ENCODE data around the gene TSC2. TPM values are rescaled to one million over a fixed set of nuclear protein-coding genes. Genes with fewer than 3 reads are reported as not detected.

The TSC2 gene
- total and polyA plus RNA-seq, 2 experiments from 2014 or later: 41.8 to 78.7 TPM

DNA sequence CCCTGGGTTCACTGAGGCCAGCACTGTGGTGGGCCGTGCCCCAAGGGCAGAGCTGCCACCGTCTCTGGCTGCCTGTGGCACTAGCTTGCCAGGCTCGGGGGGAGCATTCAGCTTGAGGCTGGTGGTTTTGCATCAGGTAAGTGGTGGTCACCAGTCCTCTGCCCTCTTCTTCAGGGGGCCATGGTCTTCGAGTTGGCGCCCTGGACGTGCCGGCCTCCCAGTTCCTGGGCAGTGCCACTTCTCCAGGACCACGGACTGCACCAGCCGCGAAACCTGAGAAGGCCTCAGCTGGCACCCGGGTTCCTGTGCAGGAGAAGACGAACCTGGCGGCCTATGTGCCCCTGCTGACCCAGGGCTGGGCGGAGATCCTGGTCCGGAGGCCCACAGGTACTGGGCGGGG lies 32.2 kb downstream of the TSC2 start:
- Histone ChIP-seq H3K4me1 (ENCODE audit: insufficient read depth) (no peaks in the 10 kb centered on the region), H3K4me2 (no peak overlapping the region), H3K27me3 (no peaks in the 10 kb centered on the region), H2AFZ (no peak overlapping the region), H3K36me3 (replicated peaks; ENCODE audit: insufficient read depth, low read depth) (no peaks in the 10 kb centered on the region), H3K79me2 (no peaks in the 10 kb centered on the region), H4K20me1 (ENCODE audit: insufficient read depth, poor library complexity, severe bottlenecking) (no peaks in the 10 kb centered on the region), H3K27ac (no peak overlapping the region), H3K9me2 (replicated peaks; ENCODE audit: insufficient read depth) (no peaks in the 10 kb centered on the region), H3K9me3 (ENCODE audit: low read depth) (no peaks in the 10 kb centered on the region), H3K4me3 (no peak overlapping the region)
- TF ChIP-seq EZH2phosphoT487 (IDR thresholded peaks at IDR 0.05; ENCODE audit: low read depth, severe bottlenecking, unreplicated experiment): no peak
- TF ChIP-seq CTCF (IDR thresholded peaks at IDR 0.05; ENCODE audit: poor library complexity): no peak
- no peak for TF ChIP-seq EZH2 (IDR thresholded peaks at IDR 0.05; ENCODE audit: borderline replicate concordance)
- 96% methylated on average over 16 of the region's 16 CpGs for WGBS (ENCODE audit: low lambda C conversion rate, missing lambda C conversion rate)
- no peak for DNase-seq (ENCODE audit: low spot score)

- Histone ChIP-seq H3K4me3 (no peak overlapping the region), H3K4me2 (no peak overlapping the region), H3K27ac (no peak overlapping the region), H3K36me3 (replicated peaks; ENCODE audit: insufficient read depth, low read depth) (no peaks in the 10 kb centered on the region), H3K27me3 (no peaks in the 10 kb centered on the region), H2AFZ (no peak overlapping the region), H3K79me2 (no peaks in the 10 kb centered on the region), H3K4me1 (ENCODE audit: insufficient read depth) (no peaks in the 10 kb centered on the region), H3K9me2 (replicated peaks; ENCODE audit: insufficient read depth) (no peaks in the 10 kb centered on the region), H4K20me1 (ENCODE audit: insufficient read depth, poor library complexity, severe bottlenecking) (no peaks in the 10 kb centered on the region), H3K9me3 (ENCODE audit: low read depth) (no peaks in the 10 kb centered on the region)
- no peak for DNase-seq (ENCODE audit: low spot score)
- TF ChIP-seq CTCF (IDR thresholded peaks at IDR 0.05; ENCODE audit: poor library complexity) (no peak), EZH2phosphoT487 (IDR thresholded peaks at IDR 0.05; ENCODE audit: low read depth, severe bottlenecking, unreplicated experiment) (no peak), EZH2 (IDR thresholded peaks at IDR 0.05; ENCODE audit: borderline replicate concordance) (no peak)
- 93% methylated on average over 35 of the region's 35 CpGs for WGBS (ENCODE audit: low lambda C conversion rate, missing lambda C conversion rate)
Measured at GRCh38 chr16:2081201-2082084, 33.7 kb downstream of the TSC2 start.

GRCh38 chr16:2082171-2082982 lies 34.6 kb downstream of the TSC2 start:
- no peaks in the 10 kb centered on the region for H3K79me2 ChIP-seq

More at GRCh38 chr16:2082171-2082982, 34.6 kb downstream of the TSC2 start:
- Histone ChIP-seq H2AFZ (no peak overlapping the region), H3K4me2 (no peak overlapping the region), H3K9me2 (replicated peaks; ENCODE audit: insufficient read depth) (no peaks in the 10 kb centered on the region), H4K20me1 (ENCODE audit: insufficient read depth, poor library complexity, severe bottlenecking) (no peaks in the 10 kb centered on the region), H3K36me3 (replicated peaks; ENCODE audit: insufficient read depth, low read depth) (no peaks in the 10 kb centered on the region), H3K9me3 (ENCODE audit: low read depth) (no peaks in the 10 kb centered on the region), H3K27ac (no peak overlapping the region), H3K27me3 (no peaks in the 10 kb centered on the region), H3K4me1 (ENCODE audit: insufficient read depth) (no peaks in the 10 kb centered on the region), H3K4me3 (no peak overlapping the region)
- 85% methylated on average over 28 of the region's 32 CpGs for WGBS (ENCODE audit: low lambda C conversion rate, missing lambda C conversion rate)
- DNase-seq (ENCODE audit: low spot score): no peak
- TF ChIP-seq EZH2 (IDR thresholded peaks at IDR 0.05; ENCODE audit: borderline replicate concordance): no peak
- no peak for TF ChIP-seq EZH2phosphoT487 (IDR thresholded peaks at IDR 0.05; ENCODE audit: low read depth, severe bottlenecking, unreplicated experiment)
- no peak for TF ChIP-seq CTCF (IDR thresholded peaks at IDR 0.05; ENCODE audit: poor library complexity)

Measured in hepatocyte (in vitro differentiated cells).